Dendritic cell treated with granulocyte-macrophage colony-stimulating factor and Interleukin-4, amounts not matched to agents 40 ng/mL and 50 ng/mL, for 4 days (primary cell): Measurements from ENCODE around the gene SMIM36.
"Not testable (repeated sequence)": the region's sequence is repeated elsewhere in the genome, so short reads cannot be mapped to it uniquely, and the experiment has no call there.

Source experiments
- H3K27ac Mint-ChIP-seq: one replicate; pipeline ENCODE4 v1.8.0; 2022; ENCODE audit warnings: mild to moderate bottlenecking, mixed read lengths
- H3K27me3 Mint-ChIP-seq: one replicate; pipeline ENCODE4 v1.8.0; 2022; ENCODE audit warnings: mild to moderate bottlenecking, mixed read lengths
- H3K36me3 Mint-ChIP-seq: one replicate; pipeline ENCODE4 v1.8.0; 2022; ENCODE audit warnings: low read depth, mixed read lengths
- H3K4me1 Mint-ChIP-seq: one replicate; pipeline ENCODE4 v1.8.0; 2022; ENCODE audit warnings: low read depth, mixed read lengths
- H3K4me3 Mint-ChIP-seq: one replicate; pipeline ENCODE4 v1.8.0; 2022; ENCODE audit warnings: mild to moderate bottlenecking, moderate library complexity, mixed read lengths
- H3K9me3 Mint-ChIP-seq: one replicate; pipeline ENCODE4 v1.8.0; 2022; ENCODE audit warnings: mixed read lengths
- intact Hi-C: fragments of 100-400 bp; cut with micrococcal nuclease; formaldehyde crosslinking; loops from one replicate; pipeline ENCODE4 v1.15.0; 2022

Gene SMIM36

DNA sequence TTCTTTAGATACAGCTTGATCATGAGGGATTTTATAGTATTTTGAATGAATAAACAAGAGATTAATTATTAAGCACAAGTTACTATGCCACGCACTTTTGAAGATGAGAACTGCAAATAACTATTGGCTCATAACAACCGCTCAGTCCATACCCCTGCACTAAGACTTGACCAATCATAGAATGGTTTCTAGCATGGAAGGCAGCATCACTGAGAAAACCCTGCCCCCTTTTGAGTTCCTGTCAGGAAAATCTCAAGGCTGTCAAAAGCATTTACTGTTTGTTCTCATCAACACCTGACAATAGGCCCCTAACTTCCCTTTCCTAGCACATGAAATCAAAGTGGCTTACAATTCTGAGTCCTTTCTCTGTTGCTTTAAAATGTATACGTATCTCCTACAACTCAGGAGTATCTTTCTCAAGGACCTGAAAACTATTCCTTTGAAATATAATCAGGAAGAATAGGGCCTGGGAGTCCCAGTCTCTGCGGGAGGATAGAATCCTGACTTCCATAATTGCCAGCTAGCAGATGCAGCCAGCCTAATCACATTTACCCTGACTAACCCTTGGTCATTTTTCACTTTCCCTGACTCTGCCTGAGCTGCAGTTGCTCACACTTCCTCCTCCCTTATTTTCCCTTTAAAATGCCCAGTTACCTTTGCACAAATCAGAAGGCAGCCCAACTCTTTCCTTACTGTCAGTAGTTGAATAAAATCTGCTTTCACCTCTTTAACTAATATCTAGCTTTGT is 80.5 kb downstream of the SMIM36 start:
- H3K36me3 Mint-ChIP-seq, result no peaks in the 10 kb centered on the region
- peaks cover 32% of the 10 kb centered on the region for H3K4me1 Mint-ChIP-seq
- no peaks in the 10 kb centered on the region for H3K9me3 Mint-ChIP-seq
- H3K27ac Mint-ChIP-seq, result no peak overlapping the region
- intact Hi-C loops, result no loop called here
- H3K4me3 Mint-ChIP-seq, result no peak overlapping the region
- peaks cover 13% of the 10 kb centered on the region for H3K27me3 Mint-ChIP-seq

DNA sequence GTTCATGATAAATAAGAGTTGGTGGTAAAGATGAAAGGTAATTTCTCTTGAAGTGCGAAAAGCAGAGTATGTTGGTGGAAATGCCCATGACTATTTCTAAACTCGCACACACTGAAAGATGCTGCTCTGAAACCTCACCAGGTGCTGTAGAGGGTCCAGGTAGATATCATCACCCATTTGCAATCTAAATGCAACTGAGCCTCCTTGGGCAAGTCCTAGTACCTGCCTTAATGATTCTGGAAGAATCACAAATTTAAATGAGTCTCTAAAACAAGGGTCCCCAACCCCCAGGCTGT is 83.7 kb downstream of the SMIM36 start:
- intact Hi-C loops, result no loop called here
- Mint-ChIP-seq H3K4me1 (peaks cover 36% of the 10 kb centered on the region), H3K9me3 (no peaks in the 10 kb centered on the region), H3K4me3 (no peak overlapping the region), H3K27me3 (peaks cover 30% of the 10 kb centered on the region), H3K36me3 (no peaks in the 10 kb centered on the region), H3K27ac (no peak overlapping the region)

DNA sequence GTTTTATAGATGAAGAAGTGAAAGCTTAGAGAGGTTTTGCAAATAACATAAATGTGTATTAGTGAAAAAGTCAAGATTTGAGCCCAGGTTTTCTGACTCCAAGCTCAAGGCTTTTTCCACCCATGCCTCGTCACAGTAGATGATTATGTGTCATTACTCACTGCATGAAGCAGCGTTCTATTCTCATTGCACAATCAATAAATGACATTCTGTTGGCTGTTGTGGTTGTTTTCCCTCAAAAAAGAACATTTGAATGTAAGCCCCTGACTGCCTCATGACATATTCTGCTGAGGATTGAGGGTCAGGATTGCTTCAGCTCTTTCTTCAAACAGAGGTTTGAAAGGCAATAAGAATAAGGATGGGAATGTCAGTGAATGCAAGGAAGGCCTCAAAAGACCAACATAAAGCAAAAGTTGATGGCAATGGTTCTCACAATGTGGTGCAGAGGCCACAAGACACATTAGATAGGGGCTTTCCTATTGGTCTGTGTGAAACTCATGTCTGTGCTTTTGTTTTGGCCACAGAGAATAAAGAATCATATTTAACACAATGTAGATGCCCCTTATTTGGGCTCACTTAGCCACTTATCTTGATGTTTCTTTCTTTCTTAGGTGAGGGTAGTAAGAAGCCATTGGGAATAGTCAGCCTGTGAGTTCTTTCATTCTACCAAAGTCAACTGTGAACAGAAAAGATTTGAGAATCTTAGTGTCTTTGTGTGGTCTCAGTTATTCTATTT is 84.2 kb downstream of the SMIM36 start:
- Mint-ChIP-seq H3K27me3 (peaks cover 32% of the 10 kb centered on the region), H3K27ac (no peak overlapping the region), H3K9me3 (no peaks in the 10 kb centered on the region), H3K4me3 (no peak overlapping the region), H3K36me3 (no peaks in the 10 kb centered on the region), H3K4me1 (peaks cover 40% of the 10 kb centered on the region)
- intact Hi-C loops, result no loop called here

DNA sequence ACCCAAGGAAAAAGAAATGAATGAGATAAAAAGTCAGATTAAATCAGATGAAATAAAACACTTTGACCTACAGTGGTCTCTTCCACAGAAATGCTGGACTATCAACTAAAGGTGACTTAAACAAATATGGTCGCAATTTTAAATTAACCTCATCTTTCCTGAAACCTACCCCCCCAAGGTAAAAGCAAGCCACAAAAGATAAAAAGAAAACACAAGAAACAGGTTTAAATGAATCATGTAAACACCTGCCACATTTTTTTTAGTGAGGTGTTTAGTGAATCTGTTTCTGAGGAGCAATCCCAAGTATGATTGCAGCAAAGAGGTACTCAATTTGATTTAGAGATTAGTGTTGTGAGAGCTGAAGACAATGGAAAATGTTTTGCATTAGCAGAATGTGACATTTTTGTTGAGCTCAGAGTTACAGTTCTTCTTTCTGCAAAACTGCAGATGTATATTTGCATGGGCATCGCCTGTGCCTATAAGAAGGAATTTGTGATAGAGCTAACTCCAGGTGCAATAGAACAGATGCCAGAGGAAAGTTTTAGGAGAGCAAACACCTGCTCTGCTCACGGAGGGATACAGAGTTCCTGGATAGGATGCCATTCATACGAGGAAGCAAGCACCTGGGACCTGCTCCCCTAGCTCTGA is 86.2 kb downstream of the SMIM36 start:
- intact Hi-C loops, result loop anchor here (5.0 kb wide), 1 partner anchor 87 kb away; the partner anchor contains the start of gene SMIM36
- Mint-ChIP-seq H3K9me3 (no peaks in the 10 kb centered on the region), H3K27ac (no peak overlapping the region), H3K4me1 (peaks cover 44% of the 10 kb centered on the region), H3K36me3 (peaks cover 10% of the 10 kb centered on the region), H3K4me3 (no peak overlapping the region), H3K27me3 (peaks cover 30% of the 10 kb centered on the region)

DNA sequence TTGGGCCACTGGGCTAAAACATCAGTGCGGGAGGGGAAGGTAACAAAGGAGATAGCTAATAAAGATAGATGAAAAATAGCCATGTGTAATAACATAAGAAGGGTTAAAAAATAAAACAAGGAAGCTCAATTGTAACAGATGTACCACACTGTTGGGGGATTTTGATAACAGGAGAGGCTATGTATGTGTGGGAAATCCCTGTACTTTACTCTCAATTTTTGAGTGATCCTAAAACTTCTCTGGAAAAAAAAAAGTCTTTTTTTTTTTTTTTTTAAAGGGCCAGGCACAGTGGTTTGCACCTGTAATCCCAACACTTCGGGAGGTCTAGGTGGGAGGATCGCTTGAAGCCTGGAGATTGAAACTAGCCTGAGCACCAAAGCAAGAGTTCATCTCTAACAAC is 87.7 kb downstream of the SMIM36 start:
- H3K9me3 Mint-ChIP-seq, result no peaks in the 10 kb centered on the region
- no peak overlapping the region for H3K27ac Mint-ChIP-seq
- H3K4me3 Mint-ChIP-seq, result no peak overlapping the region

DNA sequence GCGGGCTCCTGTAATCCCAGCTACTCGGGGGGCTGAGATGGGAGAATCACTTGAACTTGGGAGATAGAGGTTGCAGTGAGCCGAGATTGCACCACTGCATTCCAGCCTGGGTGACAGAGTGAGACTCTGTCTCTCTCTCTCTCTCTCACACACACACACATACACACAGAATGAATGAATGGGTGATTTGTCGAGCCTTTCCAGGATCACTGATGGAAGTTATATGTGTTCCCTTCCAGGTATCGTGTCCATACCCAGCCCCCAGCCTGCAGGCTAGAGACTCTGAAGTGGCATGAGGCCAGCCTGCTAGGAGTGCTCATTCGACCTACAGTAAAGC is 88.5 kb downstream of the SMIM36 start:
- not testable (repeated sequence) for H3K9me3 Mint-ChIP-seq, H3K4me3 Mint-ChIP-seq, H3K27ac Mint-ChIP-seq
- Mint-ChIP-seq H3K36me3 (peaks cover 10% of the 10 kb centered on the region), H3K27me3 (peaks cover 29% of the 10 kb centered on the region), H3K4me1 (peaks cover 63% of the 10 kb centered on the region)
- intact Hi-C loops, result loop anchor here (2.0 to 5.0 kb wide), 2 partner anchors 14 to 90 kb away; partner anchors contain the start of gene SMIM36

More for the DNA sequence above, 87.7 kb downstream of the SMIM36 start:
- Mint-ChIP-seq H3K27me3 (peaks cover 30% of the 10 kb centered on the region), H3K4me1 (peaks cover 59% of the 10 kb centered on the region), H3K36me3 (peaks cover 10% of the 10 kb centered on the region)
- intact Hi-C loops, result loop anchor here (2.0 to 5.0 kb wide), 2 partner anchors 13 to 89 kb away; partner anchors contain the start of gene SMIM36

DNA sequence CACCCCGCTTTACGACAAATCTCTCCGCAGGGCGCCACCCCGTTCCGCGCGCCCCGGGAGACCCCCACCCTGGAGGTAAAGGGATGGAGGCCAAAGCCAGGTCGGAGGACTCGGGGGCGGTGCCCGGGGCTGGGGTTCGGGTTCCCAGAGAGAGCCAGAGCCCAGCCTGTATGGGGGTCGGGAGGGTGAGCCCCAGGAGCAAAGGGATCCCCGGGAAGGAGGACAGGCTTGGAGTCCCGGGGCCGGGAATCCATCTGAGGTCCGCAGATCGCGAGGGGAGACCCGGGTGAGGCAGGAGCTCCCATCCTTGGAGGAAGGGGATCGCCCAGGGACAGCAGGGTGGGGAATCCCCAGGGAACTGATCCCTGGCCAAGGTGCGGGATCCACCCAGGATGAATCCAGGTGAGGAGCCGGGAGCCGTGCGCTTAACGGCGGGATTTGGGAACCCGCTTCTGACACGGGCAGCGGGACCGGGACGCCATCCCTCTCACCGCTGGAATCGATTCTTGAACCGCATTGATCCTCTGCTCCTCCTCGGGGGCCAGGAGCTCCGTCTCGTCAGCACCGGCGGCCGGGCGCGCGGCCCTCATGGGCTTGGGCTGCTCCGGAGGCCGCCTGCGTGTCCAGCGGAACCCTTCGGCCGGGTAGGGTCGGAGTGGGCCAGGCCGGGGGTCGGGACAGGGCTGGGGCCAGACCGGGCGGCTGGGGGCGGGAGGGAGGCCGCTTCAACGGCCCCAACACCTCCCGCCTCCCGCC is 89.9 kb downstream of the SMIM36 start, which contains the start of gene MMD:
MMD (minus strand) TSS at position 657 of the 756 bp plus-strand sequence; CDS start at position 517, 140 bp downstream.
- Mint-ChIP-seq H3K36me3 (peaks cover 10% of the 10 kb centered on the region), H3K27me3 (peaks cover 29% of the 10 kb centered on the region), H3K27ac (peak within 1 kb of the TSS; percentile 88), H3K9me3 (no peaks in the 10 kb centered on the region), H3K4me3 (peak within 1 kb of the TSS; percentile 82), H3K4me1 (peaks cover 78% of the 10 kb centered on the region)
- intact Hi-C loops, result loop anchor here (5.0 kb wide), 1 partner anchor 91 kb away; the partner anchor contains the start of gene SMIM36

DNA sequence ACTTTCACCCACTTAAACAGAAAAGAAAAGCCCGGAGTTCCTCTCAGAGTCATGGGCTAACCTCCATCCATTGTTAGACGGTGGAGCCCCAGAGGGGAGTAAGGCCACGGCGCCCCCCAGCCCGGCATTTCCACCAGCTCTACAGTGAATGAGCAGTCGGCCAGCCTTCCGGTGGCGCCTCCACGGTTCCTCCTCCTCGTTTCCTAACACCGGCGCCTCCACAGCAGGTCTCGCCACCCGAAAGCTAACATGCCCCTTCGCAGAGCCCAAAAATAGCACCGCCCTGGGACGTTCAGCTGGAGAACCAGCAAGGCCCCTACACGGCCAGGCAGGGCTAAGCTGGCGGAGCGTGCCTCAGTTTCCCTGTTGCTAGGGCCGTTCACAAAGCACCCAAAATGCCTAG is 90.5 kb downstream of the SMIM36 start:
- H3K9me3 Mint-ChIP-seq, result no peaks in the 10 kb centered on the region
- intact Hi-C loops, result loop anchor here (5.0 kb wide), 1 partner anchor 92 kb away; the partner anchor contains the start of gene SMIM36
- H3K27me3 Mint-ChIP-seq, result peaks cover 25% of the 10 kb centered on the region
- H3K36me3 Mint-ChIP-seq, result peaks cover 10% of the 10 kb centered on the region
- peak overlapping the region; percentile 82 for H3K4me3 Mint-ChIP-seq
- H3K4me1 Mint-ChIP-seq, result peaks cover 78% of the 10 kb centered on the region
- peak overlapping the region; percentile 88 for H3K27ac Mint-ChIP-seq

DNA sequence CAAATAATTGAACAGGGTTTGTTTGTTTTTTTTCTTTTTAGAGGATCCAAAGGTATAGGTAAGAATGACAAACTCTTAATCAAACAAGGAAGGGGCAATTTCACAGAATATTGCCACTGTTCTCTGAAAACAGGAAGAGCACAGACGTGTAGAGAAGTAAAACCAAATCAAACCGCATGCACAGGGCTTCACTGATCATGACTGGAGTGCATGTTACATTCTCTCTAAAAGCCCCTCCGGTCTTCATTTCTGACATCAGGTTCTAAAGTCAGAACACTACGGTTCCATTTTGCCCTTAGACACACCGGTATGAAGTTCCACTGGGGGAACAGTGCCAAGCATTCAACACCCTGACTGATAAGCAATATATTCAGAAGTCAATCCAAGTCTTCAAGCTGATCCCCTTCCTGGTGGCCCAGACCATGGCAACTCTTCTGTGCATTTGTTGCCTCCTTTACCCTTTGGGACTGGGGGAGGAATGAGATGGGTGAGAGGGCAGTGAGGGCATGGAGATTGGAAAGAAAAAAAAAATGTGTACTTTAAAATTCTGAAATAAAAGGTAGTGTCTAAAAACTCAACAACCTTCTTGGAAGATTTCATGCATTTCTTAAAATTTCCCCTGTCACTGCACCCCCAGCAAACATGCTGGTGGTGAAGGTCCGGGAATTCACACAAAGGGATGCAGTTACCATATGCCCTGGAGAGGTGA is 91.0 kb downstream of the SMIM36 start:
- Mint-ChIP-seq H3K9me3 (no peaks in the 10 kb centered on the region), H3K4me3 (peak overlapping the region; percentile 82), H3K27me3 (peaks cover 19% of the 10 kb centered on the region), H3K27ac (peak overlapping the region; percentile 88), H3K36me3 (peaks cover 10% of the 10 kb centered on the region), H3K4me1 (peaks cover 72% of the 10 kb centered on the region)
- intact Hi-C loops, result loop anchor here (5.0 kb wide), 1 partner anchor 92 kb away; the partner anchor contains the start of gene SMIM36

DNA sequence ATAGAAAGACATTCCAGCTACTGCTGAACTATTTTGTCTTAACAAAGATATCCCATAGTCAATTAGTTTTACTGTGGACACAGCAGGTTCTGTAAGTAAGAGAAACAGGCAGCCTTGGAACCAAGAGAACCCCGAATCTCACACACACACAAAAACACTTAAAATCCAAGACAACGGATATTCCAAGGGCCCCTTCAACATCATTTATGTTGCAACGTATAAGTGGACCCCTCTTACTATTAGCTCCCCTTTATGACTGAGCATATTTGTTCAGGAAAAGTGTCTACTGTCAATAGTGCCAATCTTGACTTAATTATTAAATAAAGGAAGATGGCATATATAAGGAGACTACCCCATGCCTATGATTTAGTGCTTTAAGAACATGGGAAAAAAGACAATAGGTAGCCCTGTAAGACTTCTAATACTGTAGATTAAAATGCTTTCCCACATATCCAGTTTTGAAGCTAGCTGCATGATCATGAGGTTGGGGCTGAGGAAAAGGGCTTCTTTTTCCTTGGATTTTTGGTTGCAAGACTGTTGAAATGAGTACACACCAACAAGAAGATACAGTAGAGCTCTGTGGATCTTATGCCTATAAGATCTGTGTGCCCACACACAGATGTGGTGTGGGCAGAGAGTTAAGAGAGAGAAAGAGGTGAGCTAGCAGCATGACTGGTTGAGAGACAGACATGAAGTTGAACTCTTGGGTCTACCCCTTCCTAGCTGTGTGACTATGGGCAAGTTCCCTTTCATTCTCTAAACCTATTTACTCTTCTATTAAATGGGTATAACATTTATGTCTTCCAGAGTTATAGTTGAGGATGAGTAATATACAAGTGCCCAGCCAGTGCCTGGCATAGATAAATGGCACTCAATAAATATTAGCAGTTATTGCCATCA is 92.6 kb downstream of the SMIM36 start:
- intact Hi-C loops, result no loop called here
- Mint-ChIP-seq H3K27me3 (peaks cover 11% of the 10 kb centered on the region), H3K36me3 (peaks cover 17% of the 10 kb centered on the region), H3K4me3 (no peak overlapping the region), H3K9me3 (no peaks in the 10 kb centered on the region), H3K27ac (peak overlapping the region; percentile 48), H3K4me1 (peaks cover 63% of the 10 kb centered on the region)

DNA sequence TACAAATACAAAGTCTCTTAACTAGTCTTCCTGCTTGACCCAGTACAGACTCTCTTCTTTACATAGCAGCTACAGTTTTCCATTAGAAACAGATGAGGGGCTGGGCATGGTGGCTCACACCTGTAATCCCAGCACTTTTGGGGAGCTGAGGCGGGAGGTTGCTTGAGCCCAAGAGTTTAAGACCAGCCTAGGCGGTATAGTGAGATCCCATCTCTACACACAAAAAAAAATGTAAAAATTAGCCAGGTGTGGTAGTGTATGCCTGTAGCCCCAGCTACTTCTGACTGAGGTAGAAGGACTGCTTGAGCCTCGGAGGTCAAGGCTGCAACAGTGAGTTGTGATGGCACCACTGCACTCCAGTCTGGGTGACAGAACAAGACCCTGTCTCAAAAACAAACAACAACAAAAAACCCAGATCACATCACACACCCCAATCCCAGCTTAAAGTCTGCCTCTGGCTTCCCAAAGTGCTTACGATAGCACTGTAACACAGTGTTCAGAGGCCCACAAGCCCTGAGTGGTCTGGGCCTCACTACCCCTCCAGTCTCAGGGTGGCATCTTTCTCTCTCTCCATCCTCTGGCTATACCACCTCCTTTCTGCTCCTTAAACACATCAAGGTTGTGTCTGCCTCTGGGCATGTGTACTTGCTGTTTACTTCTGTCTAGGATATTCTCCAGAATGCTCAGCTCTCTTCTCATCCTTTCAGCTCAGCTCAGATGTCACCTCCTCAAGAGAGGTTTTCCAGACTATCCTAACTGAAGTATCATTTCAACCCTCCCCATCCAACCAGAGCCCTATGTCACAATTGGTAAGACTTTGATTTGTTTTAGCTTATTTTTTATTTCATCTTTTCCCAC is 93.6 kb downstream of the SMIM36 start:
- peaks cover 55% of the 10 kb centered on the region for H3K4me1 Mint-ChIP-seq
- H3K36me3 Mint-ChIP-seq, result peaks cover 25% of the 10 kb centered on the region
- H3K27ac Mint-ChIP-seq, result peak overlapping the region; percentile 48
- intact Hi-C loops, result no loop called here
- H3K27me3 Mint-ChIP-seq, result peaks cover 3% of the 10 kb centered on the region
- H3K9me3 Mint-ChIP-seq, result no peaks in the 10 kb centered on the region
- H3K4me3 Mint-ChIP-seq, result no peak overlapping the region
